MCF 10A (cell line): ENCODE data around the gene COL9A1. TPM values are rescaled to one million over a fixed set of nuclear protein-coding genes. Genes with fewer than 3 reads are reported as not detected.

ENCODE experiments used
- BruUV-seq: library from RNA; stranded (reverse); fragments of 400-500 nt; replicated peaks from 2 replicates; lab custom pipeline; 2021; lab: Mats Ljungman, UMichigan
- CTCF ChIA-PET: fragments of 300-600 bp; sonication (Branson Sonifier 250); formaldehyde crosslinking; extraction: SDS; loops from one replicate; lab custom pipeline; 2021; ENCODE audit warnings: antibody characterized with exemption, inconsistent platforms; lab: Yijun Ruan, JAX
- POLR2A ChIA-PET: fragments of 300-600, 350-650 bp; sonication (Branson Sonifier 250); formaldehyde crosslinking; extraction: SDS; loops from one replicate; lab custom pipeline; 2020; ENCODE audit warnings: antibody characterized with exemption, inconsistent platforms; lab: Yijun Ruan, JAX
- DNase-seq: peaks from one replicate; pipeline ENCODE4 v3.0.0-alpha.2; 2018; ENCODE audit not compliant: unreplicated experiment
- H3K27ac Mint-ChIP-seq: one replicate; pipeline ENCODE4 v1.8.0; 2022; ENCODE audit warnings: mild to moderate bottlenecking, low read depth, mixed read lengths; ENCODE audit not compliant: unreplicated experiment
- H3K27me3 Mint-ChIP-seq: one replicate; pipeline ENCODE4 v1.8.0; 2022; ENCODE audit warnings: mixed read lengths; ENCODE audit not compliant: insufficient read depth, unreplicated experiment
- H3K36me3 Mint-ChIP-seq: one replicate; pipeline ENCODE4 v1.8.0; 2022; ENCODE audit warnings: mild to moderate bottlenecking, moderate library complexity, mixed read lengths; ENCODE audit not compliant: insufficient read depth, unreplicated experiment
- H3K4me1 Mint-ChIP-seq: one replicate; pipeline ENCODE4 v1.8.0; 2022; ENCODE audit warnings: mixed read lengths; ENCODE audit not compliant: insufficient read depth, unreplicated experiment
- H3K4me3 Mint-ChIP-seq: one replicate; pipeline ENCODE4 v1.8.0; 2022; ENCODE audit warnings: mild to moderate bottlenecking, moderate library complexity, mixed read lengths; ENCODE audit not compliant: unreplicated experiment
- H3K9me3 Mint-ChIP-seq: one replicate; pipeline ENCODE4 v1.8.0; 2022; ENCODE audit warnings: mixed read lengths; ENCODE audit not compliant: unreplicated experiment
- CTCF ChIP-seq: fragments of 200-600 bp; IDR thresholded peaks from one replicate; pipeline ENCODE4 v1.8.0; 2022; ENCODE audit warnings: antibody characterized with exemption, mild to moderate bottlenecking; ENCODE audit not compliant: unreplicated experiment
- intact Hi-C: fragments of 100-400 bp; cut with micrococcal nuclease; formaldehyde crosslinking; loops from 2 replicates; pipeline ENCODE4 v1.14.1; 2022
- total RNA-seq: library from RNA; stranded (reverse); gene quantifications from 2 replicates; pipeline ENCODE4 v1.2.3, GENCODE V29; 2022

COL9A1 gene
- total RNA-seq, 1 experiment from 2014 or later: not detected

GRCh38 chr6:70282919-70283461 is 19.9 kb downstream of the COL9A1 start:
- Mint-ChIP-seq H3K4me3 (no peak overlapping the region), H3K27me3 (peaks cover 43% of the 10 kb centered on the region), H3K36me3 (no peaks in the 10 kb centered on the region), H3K27ac (no peak overlapping the region), H3K9me3 (no peaks in the 10 kb centered on the region), H3K4me1 (no peaks in the 10 kb centered on the region)
- intact Hi-C loops: no loop called here
- no peak for DNase-seq
- CTCF ChIA-PET: interaction anchor here (1.4 kb wide), 1 partner anchor 26 kb away, joined by 3 read pairs; no protein-coding TSS in a partner anchor
- no peak for TF ChIP-seq CTCF
- POLR2A ChIA-PET: no interaction called here
- BruUV-seq: no TSS peak

DNA sequence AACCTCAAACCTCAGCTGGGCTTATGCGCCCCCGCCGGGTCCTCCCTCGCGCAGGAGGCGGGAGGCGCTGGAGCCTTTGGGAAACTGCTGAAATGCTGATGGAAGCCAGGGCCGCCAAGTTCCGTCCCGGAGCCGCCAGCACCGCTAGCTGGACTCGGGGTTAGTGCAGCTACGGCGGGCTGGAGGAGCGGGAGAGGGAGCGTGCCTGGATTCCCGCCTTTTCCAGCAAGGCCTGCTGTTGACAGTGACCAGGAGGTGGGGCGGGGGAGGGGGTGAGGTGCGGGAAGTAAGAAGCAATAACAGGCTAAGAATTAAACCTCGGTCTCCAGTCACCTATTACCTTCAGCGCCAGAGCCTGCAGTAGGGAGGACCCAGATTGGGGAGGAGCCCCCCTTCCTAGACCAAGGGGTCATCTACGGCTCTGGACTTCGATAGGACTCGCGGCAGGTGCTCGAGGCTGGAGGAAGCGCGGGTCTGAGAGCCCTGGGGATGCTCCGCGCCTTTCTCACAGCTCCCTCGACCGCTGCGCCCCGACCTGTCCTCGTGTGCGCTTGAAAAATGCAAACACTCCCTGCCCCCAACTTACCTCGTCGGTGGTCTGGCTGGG is 20.5 kb downstream of the COL9A1 start:
- no peak overlapping the region for H3K4me3 Mint-ChIP-seq
- DNase-seq: no peak
- H3K9me3 Mint-ChIP-seq: no peaks in the 10 kb centered on the region
- no TSS peak for BruUV-seq
- TF ChIP-seq CTCF: no peak
- no peak overlapping the region for H3K27ac Mint-ChIP-seq
- POLR2A ChIA-PET: no interaction called here
- no peaks in the 10 kb centered on the region for H3K36me3 Mint-ChIP-seq
- CTCF ChIA-PET: interaction anchor here (0.7 to 1.4 kb wide), 2 partner anchors 27 to 910 kb away, joined by 3 read pairs; no protein-coding TSS in a partner anchor
- intact Hi-C loops: no loop called here
- no peaks in the 10 kb centered on the region for H3K4me1 Mint-ChIP-seq
- peaks cover 49% of the 10 kb centered on the region for H3K27me3 Mint-ChIP-seq

DNA sequence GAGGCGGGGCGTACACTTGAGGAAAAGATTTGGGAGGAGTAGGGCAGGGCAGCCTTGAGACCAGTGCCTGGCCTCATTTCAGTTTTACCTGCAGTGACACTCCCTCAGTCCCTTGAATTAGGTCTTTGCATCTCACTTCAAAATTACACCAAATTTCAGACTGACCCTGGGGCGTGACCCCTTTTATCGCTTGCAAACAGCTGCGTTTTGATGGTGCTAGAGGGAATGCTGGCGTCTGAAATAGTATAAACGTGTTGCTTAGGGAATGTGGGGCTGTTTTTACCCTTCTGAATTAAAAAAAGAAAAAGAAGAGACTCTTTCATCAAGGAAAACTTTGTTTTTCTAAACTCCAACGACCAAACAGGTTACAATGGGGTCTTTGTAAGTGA is 21.0 kb downstream of the COL9A1 start:
- DNase-seq: no peak
- POLR2A ChIA-PET: no interaction called here

More for the DNA sequence above, 21.0 kb downstream of the COL9A1 start:
- H3K27ac Mint-ChIP-seq: no peak overlapping the region
- peaks cover 54% of the 10 kb centered on the region for H3K27me3 Mint-ChIP-seq
- H3K4me3 Mint-ChIP-seq: no peak overlapping the region
- H3K36me3 Mint-ChIP-seq: no peaks in the 10 kb centered on the region
- CTCF ChIA-PET: interaction anchor here (0.7 kb wide), 1 partner anchor 911 kb away, joined by 3 read pairs; no protein-coding TSS in a partner anchor
- no TSS peak for BruUV-seq
- intact Hi-C loops: no loop called here
- no peaks in the 10 kb centered on the region for H3K9me3 Mint-ChIP-seq
- no peaks in the 10 kb centered on the region for H3K4me1 Mint-ChIP-seq
- no peak for TF ChIP-seq CTCF
